Heart right ventricle (tissue), 16 donors: Measurements from ENCODE around the gene BTBD1. TPM values are rescaled to one million over a fixed set of nuclear protein-coding genes. Genes with fewer than 3 reads are reported as not detected.
A peak's percentile ranks its signal among the peaks of the same experiment; 100 is the strongest.

Experiments
- ATAC-seq, 8 donors: fragments of 200-7000 bp; cut with Tn5 transposase; one replicate each; pipeline ENCODE4 v1.9.1; 2020; ENCODE audit warnings: mild to moderate bottlenecking in 8 of 8, moderate library complexity in 8 of 8, moderate number of reproducible peaks in 1 of 8
- DNase-seq, 2 donors: peaks; one replicate each; pipeline ENCODE4 v3.0.0-alpha.2; 2020
- H3K27ac ChIP-seq, 10 donors: fragments of 200-600 bp; sonication (generic) in 2 of 10; one replicate each; pipeline versions ENCODE4 v1.5.0 to v1.8.0; 2020 to 2022; ENCODE audit warnings: mild to moderate bottlenecking in 3 of 10
- H3K27me3 ChIP-seq, 7 donors: fragments of 200-600 bp; one replicate each; pipeline ENCODE4 v1.8.0; 2021 to 2022; ENCODE audit warnings: mild to moderate bottlenecking in 2 of 7
- H3K36me3 ChIP-seq, 9 donors: fragments of 200-600 bp; sonication (generic) in 1 of 9; one replicate each; pipeline versions ENCODE4 v1.5.0 to v1.8.0; 2020 to 2022; ENCODE audit warnings: mild to moderate bottlenecking in 2 of 9
- H3K4me1 ChIP-seq, 9 donors: fragments of 200-600 bp; sonication (generic) in 1 of 9; one replicate each; pipeline versions ENCODE4 v1.5.0 to v1.8.0; 2020 to 2022; ENCODE audit warnings: mild to moderate bottlenecking in 4 of 9
- H3K4me3 ChIP-seq, 10 donors: fragments of 200-600 bp; sonication (generic) in 2 of 10; one replicate each; pipeline versions ENCODE4 v1.5.0 to v1.8.0; 2020 to 2022; ENCODE audit warnings: mild to moderate bottlenecking in 7 of 10, moderate library complexity in 2 of 10
- H3K9me3 ChIP-seq, 11 donors: fragments of 200-600 bp in 10 of 11; sonication (generic) in 2 of 11; one replicate each; pipeline versions ENCODE4 v1.5.0 to v1.8.0; 2013 to 2022; ENCODE audit warnings: mild to moderate bottlenecking in 2 of 11, control low read depth in 1 of 11, moderate library complexity in 1 of 11
- CTCF ChIP-seq, 9 donors: fragments of 200-600 bp; sonication (generic) in 2 of 9; IDR thresholded peaks; one replicate each; pipeline versions ENCODE4 v1.5.0 to v1.8.0; 2021 to 2022; ENCODE audit warnings: antibody characterized with exemption in 9 of 9, mild to moderate bottlenecking in 5 of 9, moderate library complexity in 1 of 9
- WGBS, 2 donors: extraction: QIAGEN DNeasy Blood & Tissue Kit; methylation state at CpG; one replicate each; pipeline ENCODE4 v1.1.7; 2013; ENCODE audit warnings: inconsistent platforms in 1 of 2; 5-methylcytosine and 5-hydroxymethylcytosine counted together
- intact Hi-C, 10 donors: fragments of 100-400 bp; cut with DNase I; formaldehyde crosslinking; loops; one replicate each; pipeline versions ENCODE4 v1.11.1 to v1.14.2; 2022
- polyA plus RNA-seq, 2 donors: library from polyadenylated mRNA; stranded (reverse); fragments of 200-250 nt; gene quantifications; one replicate each; pipeline ENCODE4 v1.2.3, GENCODE V29; 2013
- total RNA-seq, 10 donors: library from RNA; stranded (reverse); fragmentation: NEBNext Ultra II Directional in 3 of 10; extraction: Animal tissue kit (Norgen Biotek cat#: 25700) in 3 of 10; gene quantifications; one replicate each; pipeline versions ENCODE4 v1.2.1 to v1.2.4, GENCODE V29; 2021 to 2023
- donor health status: Arrhythmogenic right ventricular cardiomyopathy.
- donor health status: ischemic (EF 13 %, LVEDD 7.1; RV severe dilation, severe dysfunction).
- donor health status: healthy with polysubstance abuse.
- donor health status: DM: no; HTN: yes; CAD: no.
- donor health status: DM: no; HTN: no; CAD: no.
- donor health status: ischemic (EF 25% LVEDD 6.9; RV normal size, moderate dysfunction).
- donor health status: ischemic (EF 25% LVEDD 5.7; RV mildly dilated, moderate dysfunction).
- donor health status: healthy.
- donor health status: DM: yes; HTN: yes; CAD: no.
- donor health status: Ischemic cardiomyopathy.
- donor health status: ischemic (EF 35%, LVEDD 5.7; RV mildly dilated, moderate dysfunction).
- donor health status: nonischemic (EF 11% LVEDD 7.7; RV severe dilation, severe dysfunction).
- donor health status: DM: yes; HTN: yes; CAD: no.
- donor health status: PGD.
- donor health status: ischemic (EF 29% LVEDD 5.4; RV normal size, mild dysfunction).
- donor health status: nonischemic (EF 23%, LVEDD 6.1; RV moderate dilation, normal function).

The BTBD1 gene
- total and polyA plus RNA-seq, 12 donors = 14.1 to 185 (median 149) TPM

- Histone ChIP-seq H3K36me3 (peaks cover 0 to 33% (median 0%) of the 10 kb centered on the region in 9 donors), H3K27ac (no peak overlapping the region), H3K9me3 (no peaks in the 10 kb centered on the region), H3K4me3 (no peak overlapping the region), H3K27me3 (peaks cover 0 to 24% (median 9%) of the 10 kb centered on the region in 7 donors), H3K4me1 (peaks cover 0 to 62% (median 41%) of the 10 kb centered on the region in 9 donors)
- ATAC-seq = no peak
- intact Hi-C loops = loop anchor here in 1 of 10 donors (5.0 kb wide), 2 partner anchors 44 to 99 kb away; partner anchors contain the start of genes BTBD1 and C15orf40
- no peak for TF ChIP-seq CTCF (IDR thresholded peaks at IDR 0.05)
- WGBS, 2 donors = 96 to 99% methylated on average over 3 of the region's 3 CpGs
- no peak for DNase-seq
Measured at GRCh38 chr15:83111149-83111548, 44.1 kb upstream of the BTBD1 start.

- Histone ChIP-seq H3K27ac (peak overlapping the region in 1 of 10 donors; percentile 30), H3K4me3 (no peak overlapping the region), H3K4me1 (peaks cover 0 to 62% (median 41%) of the 10 kb centered on the region in 9 donors), H3K36me3 (peaks cover 0 to 26% (median 0%) of the 10 kb centered on the region in 9 donors), H3K9me3 (no peaks in the 10 kb centered on the region), H3K27me3 (peaks cover 0 to 26% (median 9%) of the 10 kb centered on the region in 7 donors)
- 86 to 90% methylated on average over 3 of the region's 3 CpGs for WGBS, 2 donors
- DNase-seq (no peak), ATAC-seq (no peak)
- intact Hi-C loops = loop anchor here in 1 of 10 donors (5.0 kb wide), 2 partner anchors 43 to 98 kb away; partner anchors contain the start of genes BTBD1 and C15orf40
- TF ChIP-seq CTCF (IDR thresholded peaks at IDR 0.05) = no peak
Measured at GRCh38 chr15:83110381-83110780, 43.3 kb upstream of the BTBD1 start.

GRCh38 chr15:83109532-83109931 is 42.5 kb upstream of the BTBD1 start:
- intact Hi-C loops = loop anchor here in 4 of 10 donors (1.0 to 10.0 kb wide), 4 partner anchors 42 to 99 kb away; partner anchors contain the start of genes BTBD1 (in 3 of the 4) and C15orf40 (in 2 of the 4)
- Histone ChIP-seq H3K9me3 (no peaks in the 10 kb centered on the region), H3K4me1 (peaks cover 0 to 61% (median 41%) of the 10 kb centered on the region in 9 donors), H3K36me3 (peaks cover 0 to 17% (median 0%) of the 10 kb centered on the region in 9 donors), H3K27me3 (peaks cover 0 to 26% (median 9%) of the 10 kb centered on the region in 7 donors), H3K4me3 (peak overlapping the region in 2 of 10 donors; percentile 63 to 67), H3K27ac (peak overlapping the region in 2 of 10 donors; percentile 75 to 90)
- DNase-seq = no peak
- 90 to 92% methylated on average over 12 of the region's 12 CpGs for WGBS, 2 donors
- TF ChIP-seq CTCF (IDR thresholded peaks at IDR 0.05) = no peak
- ATAC-seq = no peak

- Histone ChIP-seq H3K9me3 (no peaks in the 10 kb centered on the region), H3K36me3 (peaks cover 0 to 7% (median 0%) of the 10 kb centered on the region in 9 donors), H3K4me3 (peak overlapping the region in 9 of 10 donors; percentile 47 to 74 (median 64)), H3K27me3 (peaks cover 0 to 29% (median 9%) of the 10 kb centered on the region in 7 donors), H3K27ac (peak overlapping the region; percentile 41 to 90 (median 73)), H3K4me1 (peaks cover 0 to 59% (median 36%) of the 10 kb centered on the region in 9 donors)
- DNase-seq (peak; percentile 43 to 51), ATAC-seq (peak; percentile 61 to 85 (median 76))
- TF ChIP-seq CTCF (IDR thresholded peaks at IDR 0.05) = no peak
- intact Hi-C loops = loop anchor here in 4 of 10 donors (1.0 to 10.0 kb wide), 4 partner anchors 41 to 98 kb away; partner anchors contain the start of genes BTBD1 (in 3 of the 4) and C15orf40 (in 2 of the 4)
- WGBS, 2 donors = 37 to 57% methylated on average over 21 of the region's 21 CpGs
Measured at GRCh38 chr15:83108266-83109219, 41.5 kb upstream of the BTBD1 start.
